Inferior parietal cortex (tissue), 1 donor: Measurements from ENCODE around the gene GLP1R.

Source experiments
- DNase-seq: peaks from one replicate; pipeline ENCODE4 v3.0.0-alpha.2; 2016; ENCODE audit errors: extremely low spot score

Gene GLP1R

DNA sequence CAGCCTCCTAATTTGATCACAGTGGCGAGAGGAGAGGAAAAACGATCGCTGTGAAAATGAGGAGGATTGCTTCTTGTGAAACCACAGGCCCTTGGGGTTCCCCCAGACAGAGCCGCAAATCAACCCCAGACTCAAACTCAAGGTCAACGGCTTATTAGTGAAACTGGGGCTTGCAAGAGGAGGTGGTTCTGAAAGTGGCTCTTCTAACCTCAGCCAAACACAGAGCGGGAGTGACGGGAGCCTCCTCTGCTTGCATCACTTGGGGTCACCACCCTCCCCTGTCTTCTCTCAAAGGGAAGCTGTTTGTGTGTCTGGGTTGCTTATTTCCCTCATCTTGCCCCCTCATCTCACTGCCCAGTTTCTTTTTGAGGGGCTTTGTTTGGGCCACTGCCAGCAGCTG, 37.7 kb downstream of the GLP1R start:
- DNase-seq: no peak

DNA sequence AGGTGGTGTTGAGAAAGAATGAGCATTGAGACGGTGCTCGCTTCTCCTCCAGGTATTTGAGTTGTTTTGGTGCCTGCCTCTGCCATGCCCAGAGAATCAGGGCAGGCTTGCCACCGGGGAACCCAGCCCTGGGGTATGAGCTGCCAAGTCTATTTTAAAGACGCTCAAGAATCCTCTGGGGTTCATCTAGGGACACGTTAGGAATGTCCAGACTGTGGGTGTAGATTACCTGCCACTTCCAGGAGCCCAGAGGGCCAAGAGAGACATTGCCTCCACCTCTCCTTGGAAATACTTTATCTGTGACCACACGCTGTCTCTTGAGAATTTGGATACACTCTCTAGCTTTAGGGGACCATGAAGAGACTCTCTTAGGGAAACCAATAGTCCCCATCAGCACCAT, 38.1 kb downstream of the GLP1R start:
- no peak for DNase-seq

DNA sequence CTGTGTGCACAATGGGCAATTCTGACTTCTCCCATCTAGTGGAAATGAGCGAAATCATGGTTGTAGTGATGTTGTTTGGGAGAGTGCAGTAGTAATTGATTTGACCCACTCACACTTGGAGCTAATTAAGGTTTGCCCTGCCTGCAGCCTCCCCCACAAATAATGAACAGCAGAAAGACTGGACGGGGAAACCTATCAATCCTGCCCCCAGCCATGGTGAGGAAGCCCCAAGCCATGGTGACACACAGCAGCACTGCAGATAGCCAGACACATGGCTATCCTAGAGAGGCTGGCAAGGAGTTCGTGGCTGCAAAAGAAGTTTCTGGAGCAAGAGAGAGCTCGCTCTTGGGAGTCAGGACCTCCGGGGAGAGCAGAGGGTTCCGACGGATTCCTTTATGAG, 38.6 kb downstream of the GLP1R start:
- DNase-seq: no peak

DNA sequence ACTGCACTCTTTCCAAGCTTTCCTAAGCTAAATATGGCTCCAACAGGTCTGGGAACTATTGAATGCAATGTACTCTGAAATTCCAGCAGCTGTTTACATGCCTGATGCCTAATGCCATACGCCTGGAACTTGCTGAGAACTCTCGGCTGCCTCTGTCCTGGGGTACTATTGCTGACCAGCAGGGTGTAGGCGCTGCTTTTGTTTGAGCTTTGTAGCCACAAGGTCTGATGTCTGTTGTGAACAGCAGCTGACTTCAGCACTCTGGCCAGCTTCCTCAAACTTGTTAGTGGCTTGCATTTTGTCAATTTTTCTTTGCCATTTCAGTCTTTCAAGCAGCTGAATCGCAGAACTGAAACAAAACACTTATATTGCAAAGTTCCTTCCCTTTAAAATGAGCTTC, 39.8 kb downstream of the GLP1R start:
- DNase-seq: peak; percentile 19

DNA sequence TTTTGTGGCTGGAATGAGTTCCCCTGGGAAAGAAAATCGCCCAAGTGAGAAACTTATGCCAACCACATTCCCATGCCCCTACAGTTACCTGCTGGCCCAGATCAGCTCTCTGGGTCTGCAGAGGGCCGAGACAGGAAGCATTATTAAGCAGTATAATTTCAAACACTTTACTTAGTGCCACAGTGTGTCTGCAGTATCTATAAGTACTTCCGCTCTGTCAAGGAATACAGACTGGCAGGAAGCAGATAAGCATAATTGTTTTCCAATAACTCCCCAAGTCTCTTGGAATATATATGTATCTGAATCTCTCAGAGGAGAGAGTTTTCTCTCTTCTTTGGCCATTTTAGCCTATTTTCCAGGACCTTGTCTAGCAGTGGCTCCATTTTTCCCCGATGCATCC, 41.5 kb downstream of the GLP1R start:
- DNase-seq: no peak

DNA sequence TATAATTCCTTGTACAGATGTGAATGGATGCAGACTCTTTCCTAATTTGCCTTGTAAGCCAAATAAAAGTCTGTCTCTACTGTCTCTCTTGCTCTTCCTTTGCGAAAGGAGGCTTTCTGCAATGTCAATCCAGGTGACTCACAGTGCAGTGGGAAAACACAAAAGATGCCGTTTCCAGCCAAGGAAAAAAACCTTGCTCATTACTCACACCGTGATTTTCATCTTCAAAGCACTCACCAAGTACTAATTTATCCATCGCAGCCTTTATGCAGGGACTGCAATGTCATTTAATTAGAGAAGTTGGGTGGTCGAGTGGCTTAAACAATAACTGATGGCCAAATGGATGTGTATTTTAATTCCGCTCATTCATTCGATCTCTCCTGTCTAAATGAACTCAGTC, 42.6 kb downstream of the GLP1R start:
- no peak for DNase-seq

DNA sequence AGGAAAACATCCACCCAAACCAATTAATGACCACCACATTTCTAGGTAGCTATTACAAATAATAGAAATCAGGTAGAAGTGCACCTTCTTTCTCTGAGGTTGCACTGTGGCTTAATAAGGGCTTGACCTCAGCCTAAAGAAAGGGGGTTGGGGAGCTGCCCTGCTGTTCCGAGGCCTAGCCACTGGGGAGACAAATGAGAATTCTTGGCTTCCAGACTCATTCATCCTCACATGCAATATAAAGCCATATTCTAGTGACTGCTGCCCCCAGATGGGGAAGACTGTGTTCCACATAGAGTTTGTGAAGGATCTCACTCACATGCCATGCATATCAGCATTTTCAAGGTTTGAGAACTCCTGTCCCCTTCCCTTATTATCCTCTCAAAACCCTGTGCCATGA, 43.5 kb downstream of the GLP1R start:
- DNase-seq: no peak

DNA sequence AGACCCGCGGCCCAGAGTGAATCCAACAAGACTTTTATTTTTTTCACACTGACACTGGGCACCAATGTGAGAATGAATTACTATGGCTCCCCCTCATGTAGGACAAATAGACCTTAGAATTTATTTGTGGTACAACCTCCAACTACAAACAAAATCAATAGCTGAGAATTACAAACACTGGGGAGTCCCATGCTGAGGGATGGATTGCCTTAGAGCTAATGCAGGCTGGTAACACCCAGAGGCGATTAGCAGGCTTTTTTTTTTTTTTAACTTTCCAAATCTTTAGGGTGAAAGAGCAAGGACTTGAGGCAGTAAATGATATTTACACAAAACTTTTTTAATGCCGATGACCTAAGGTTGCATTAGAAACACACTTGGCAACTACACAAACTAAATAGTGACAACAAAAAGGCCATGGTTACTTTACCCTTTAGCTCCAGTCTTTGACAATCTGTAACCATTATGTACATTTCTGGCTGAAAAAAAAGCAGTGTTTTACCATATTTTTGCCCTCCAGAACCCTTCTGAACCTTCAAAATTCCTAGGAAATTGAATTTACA, 44.6 kb downstream of the GLP1R start:
- DNase-seq: no peak

DNA sequence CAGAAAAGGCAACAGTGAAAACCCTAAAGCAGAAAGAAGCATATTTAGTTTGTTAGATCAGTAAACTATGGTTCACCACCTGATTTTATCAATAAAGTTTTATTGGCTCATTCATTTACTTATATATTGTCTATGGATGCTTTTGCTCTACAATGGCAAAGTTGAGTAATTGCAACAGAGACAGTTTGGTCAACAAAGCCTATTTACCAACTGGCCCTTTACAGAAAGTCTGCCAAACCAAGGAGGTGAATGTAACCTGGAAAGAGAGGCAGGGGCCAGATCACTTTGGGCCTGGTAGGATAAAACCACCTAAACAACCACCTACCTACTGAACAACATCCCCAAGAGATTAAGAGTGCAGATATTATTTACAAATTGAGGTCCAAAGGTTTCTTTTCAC, 47.0 kb downstream of the GLP1R start:
- no peak for DNase-seq

DNA sequence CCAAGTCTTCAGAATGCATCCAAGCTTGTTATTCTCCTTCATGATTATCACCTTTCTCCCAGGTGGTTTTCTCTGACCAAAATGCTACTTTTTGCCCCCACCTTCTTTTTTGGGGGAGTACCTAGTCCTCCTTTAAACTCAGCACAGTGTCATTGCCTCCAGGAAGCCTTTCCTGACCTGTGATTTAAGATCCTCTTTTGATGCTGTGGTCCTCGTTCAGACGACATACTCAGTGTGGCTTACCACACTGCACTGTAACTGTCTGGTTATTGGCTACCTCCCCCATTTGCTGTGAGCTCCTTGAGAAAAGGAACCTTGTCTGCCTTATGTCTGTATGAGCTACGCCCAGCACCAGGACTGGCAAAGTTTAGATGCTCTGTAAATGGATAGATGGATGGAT, 51.8 kb downstream of the GLP1R start:
- no peak for DNase-seq

DNA sequence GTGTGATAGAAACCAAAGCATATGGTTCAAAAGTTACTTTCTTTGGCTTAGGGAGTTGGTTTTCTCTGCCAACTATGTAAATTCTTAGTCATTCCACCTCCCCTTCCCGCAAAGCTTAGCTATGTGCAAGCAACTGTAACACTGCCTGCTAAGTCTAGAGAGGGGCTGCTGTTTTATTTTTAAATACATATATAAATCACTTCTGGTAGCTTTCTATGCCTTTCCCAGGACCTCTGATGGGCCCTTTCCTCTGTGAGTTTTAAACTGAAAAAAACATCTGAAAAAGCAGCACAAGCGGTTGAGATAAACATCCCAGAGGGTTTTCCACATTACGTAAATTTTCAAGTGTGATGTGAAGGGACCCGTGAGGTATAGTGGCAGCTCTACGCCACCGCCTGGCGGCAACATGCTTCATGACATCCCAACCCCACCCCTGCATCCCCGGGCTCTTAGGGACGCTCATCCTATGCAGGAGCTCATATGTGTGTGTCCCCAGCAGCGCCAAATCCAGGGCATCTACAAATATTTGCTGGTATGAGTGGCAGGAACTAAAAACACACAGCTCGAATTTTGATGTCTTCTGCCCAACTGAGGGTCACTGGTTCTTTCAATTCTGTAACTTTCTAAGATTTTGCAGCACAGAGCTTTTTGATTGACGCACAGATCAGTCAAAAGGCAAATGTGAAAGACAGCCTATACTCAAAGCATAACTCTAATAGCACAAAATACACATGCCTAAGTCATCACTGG, 53.7 kb downstream of the GLP1R start:
- DNase-seq: peak; percentile 37

DNA sequence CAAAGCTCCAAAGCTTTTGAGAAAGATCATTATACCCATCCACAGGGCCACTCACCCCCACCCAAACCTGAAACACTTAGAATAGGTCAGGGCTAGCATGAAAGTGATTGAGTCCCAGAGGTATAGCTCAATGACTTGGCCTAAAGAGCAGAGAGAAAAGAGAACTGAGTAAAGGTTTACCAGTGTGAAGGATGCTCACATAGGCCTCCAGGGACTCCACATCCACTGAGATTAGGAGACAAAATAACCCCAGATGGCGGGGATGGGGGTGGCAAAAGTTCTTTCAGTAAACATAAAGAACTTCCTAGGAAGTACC, 54.2 kb downstream of the GLP1R start:
- no peak for DNase-seq

DNA sequence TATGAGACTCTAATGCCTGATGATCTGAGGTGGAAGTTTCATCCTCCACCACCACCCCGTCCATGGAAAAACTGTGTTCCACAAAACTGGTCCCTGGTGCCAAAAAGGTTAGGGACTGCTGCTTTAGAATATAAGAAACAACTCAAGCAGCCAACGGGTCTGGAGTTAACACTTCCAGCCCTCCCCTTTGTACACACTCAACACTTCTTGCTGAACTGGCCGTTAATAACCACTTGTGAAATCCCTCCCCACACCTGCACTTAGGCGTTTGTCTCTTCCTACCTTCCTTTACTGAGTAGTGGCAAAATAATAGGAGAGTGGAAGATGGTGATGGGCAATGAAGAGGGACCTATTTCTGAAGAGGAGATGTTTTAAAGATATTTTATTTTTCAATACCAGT, 55.9 kb downstream of the GLP1R start:
- no peak for DNase-seq

DNA sequence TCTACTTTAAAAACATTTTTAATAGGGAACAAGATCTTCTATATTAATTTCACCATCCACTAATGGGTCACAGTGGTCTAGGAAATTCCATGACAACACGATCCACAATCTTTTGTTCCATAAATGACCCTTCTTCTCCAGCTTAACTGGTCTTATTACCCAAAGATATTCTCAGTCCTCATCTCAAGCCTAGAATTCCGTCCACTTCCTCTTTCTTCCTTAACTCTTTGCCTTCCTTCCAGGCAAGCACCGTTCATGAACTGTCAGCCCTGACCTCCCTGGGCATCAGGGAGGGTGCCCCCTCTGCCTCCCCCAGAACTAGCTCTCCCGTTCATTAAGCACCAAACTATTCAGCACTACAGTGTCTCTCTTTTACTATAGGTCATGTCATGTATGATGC, 58.5 kb downstream of the GLP1R start:
- no peak for DNase-seq

DNA sequence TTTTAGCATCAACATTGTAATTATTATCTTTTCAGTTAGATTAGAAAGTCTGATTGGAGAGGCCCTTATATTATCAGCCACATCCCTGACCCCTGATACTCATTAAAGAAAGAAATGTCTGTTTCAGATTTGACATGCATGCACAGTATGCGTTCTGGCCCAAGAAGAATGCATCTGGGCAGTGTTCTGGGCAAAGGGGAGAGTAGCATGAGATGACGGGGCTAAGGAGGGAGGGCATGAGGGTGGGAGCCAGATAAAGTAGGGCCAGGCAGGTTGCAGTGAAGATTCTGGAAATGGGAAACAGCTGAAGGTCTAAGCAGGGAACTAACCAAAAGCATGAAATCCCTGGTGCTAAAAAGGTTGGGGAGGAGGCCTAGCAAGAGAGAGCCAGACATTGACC, 59.1 kb downstream of the GLP1R start:
- DNase-seq: no peak

DNA sequence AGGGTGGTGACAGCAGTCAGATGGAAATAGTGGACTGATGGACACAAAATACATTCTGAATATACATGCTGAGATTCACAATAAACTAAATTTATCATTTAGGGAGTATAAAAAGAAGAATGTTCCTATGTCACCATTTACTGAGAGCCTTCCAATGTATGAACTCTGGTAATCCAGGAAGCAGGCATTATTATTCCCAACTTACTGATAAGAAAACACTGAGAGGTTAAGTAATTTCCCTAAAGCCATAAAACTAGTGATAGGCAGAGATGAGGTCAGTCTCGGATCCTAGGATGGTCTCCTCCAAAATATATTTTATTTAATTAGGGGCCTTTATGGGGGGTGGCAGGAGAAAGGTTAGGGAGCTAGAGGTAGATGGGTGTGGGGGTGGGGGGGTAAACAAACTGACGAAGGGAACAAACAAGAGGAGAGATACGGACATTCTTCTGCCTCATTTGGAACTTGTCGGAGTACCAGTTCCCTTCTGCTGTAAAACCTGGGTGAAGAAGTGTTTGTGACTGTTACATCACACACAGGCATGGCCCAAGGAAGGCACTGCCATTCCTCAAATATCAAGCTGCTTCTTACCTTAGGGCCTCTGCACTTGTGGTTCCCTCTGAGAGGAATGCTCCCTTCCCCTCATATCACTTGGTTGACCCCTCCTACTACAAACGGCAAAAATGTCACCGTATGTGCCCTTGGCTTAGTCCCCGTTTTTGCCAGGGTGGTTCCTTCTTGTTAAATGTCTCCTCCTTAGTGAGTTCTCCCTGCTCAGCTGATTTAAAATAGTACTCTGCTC, 59.7 kb downstream of the GLP1R start:
- no peak for DNase-seq

DNA sequence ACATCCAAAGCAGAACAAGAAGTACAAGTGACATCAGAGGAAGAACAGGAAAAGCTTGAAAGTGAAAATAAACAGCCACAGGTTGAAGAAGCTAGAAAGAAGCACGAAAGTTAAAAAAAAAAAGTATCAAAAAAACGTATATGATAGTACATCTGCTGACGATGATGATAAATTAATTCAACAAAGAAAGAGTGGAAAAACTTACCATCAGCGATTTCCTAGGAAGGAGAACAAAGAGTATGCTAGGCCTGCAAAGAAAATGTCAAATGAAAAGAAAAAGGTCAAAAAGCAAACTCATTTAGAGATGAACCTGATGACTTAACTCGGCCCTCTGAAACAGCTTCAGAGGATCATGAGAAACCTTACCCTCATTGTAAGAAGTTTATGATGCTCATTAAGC, 62.7 kb downstream of the GLP1R start:
- no peak for DNase-seq

DNA sequence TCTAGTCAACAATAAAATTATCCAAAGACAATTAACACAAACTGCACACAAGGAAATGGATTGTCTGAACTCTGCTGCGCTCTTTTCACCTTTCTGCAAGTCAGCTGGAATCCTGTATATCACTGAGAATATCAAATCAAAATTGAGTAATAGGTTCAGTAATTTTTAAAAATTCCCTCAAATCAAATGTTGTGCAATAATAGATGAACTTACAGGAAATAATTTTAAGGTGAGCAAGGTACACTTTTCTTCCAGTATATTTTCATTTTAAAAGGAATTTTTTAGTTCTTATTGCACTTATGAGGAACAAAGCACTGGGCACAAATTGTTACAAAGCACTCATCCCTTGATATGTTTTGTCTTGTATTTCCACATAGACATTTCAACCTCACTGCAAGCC, 65.2 kb downstream of the GLP1R start:
- no peak for DNase-seq

DNA sequence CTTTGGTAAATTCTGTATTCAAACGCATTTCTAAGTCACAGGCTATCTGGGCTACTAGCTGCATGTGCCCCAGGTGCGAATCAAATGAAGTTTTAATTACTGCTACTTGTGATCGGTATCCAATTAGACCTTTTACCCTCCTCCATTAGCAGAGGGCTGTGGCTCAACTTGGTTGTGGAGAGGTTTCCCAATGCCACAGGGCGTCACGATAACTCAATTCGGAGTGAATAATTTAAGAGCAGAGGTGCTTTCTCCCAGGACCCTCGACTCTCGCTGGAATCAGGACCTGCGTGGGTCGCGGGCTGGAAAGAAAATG, 65.8 kb downstream of the GLP1R start:
- DNase-seq: no peak

DNA sequence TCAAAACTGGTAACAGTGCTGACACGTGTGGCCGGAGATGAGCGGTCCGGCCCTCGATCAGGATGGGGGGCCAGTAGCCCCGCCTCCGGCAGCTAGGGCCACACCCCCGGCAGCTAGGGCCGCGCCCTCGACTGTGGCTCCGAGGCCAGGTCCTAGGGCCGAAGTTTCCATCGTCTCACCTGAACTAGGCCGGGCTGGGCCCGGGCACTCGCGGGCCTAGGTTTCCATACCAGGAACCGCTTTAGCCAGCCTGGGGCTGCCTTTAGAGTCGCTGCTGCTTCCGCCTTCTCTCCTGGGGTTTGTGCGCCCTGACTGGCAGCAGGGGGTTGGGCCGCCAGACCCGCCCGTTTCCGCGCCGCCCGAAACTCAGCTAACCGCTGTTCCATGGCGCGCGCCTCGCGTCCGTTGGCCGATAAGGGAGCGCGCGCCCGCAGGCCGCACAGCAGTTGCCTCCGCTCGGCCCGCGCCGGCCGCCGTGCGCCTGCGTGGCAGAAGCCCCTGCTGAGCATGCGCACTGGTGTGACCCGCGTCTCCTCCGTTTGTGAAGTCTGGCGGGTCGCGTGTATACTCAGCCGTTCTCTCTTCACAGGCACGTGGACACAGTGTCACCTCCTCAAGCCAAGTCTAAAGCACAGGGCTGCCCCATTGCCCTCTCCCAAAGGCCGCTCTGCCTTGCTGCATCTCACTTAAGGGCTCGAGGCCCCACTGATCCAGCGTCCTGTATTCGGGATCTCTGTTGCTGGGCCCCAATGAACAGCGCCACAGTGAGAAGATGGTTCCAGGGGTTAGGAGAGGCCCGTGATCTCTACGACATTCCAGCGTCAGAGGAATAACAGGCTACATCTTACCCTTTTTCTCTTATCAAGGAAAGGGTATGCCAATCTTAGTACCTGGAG, 66.4 kb downstream of the GLP1R start, which contains the start of gene SAYSD1:
TSS of gene SAYSD1 (minus strand) at position 483 of the 896 bp plus-strand sequence. CDS start at position 386, 97 bp downstream.
- DNase-seq: peak; percentile 94

DNA sequence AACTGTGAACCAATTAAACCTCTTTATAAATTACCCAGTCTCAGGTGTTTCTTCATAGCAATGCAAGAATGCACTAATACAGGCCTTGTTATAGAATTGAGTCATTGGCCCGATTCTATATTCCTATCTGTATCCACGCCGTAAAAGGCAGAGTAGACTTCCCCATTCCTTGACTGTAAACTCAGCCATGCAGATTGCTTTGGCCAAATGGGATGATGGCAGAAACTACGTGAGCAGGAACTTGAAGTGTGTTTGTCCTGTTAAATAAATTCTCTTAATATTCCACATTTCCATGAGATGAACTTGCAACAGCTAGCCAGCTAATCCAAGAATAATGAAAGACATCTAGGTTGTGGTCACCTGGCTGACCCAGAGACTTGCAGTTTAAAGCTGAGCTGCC, 70.3 kb downstream of the GLP1R start:
- no peak for DNase-seq

DNA sequence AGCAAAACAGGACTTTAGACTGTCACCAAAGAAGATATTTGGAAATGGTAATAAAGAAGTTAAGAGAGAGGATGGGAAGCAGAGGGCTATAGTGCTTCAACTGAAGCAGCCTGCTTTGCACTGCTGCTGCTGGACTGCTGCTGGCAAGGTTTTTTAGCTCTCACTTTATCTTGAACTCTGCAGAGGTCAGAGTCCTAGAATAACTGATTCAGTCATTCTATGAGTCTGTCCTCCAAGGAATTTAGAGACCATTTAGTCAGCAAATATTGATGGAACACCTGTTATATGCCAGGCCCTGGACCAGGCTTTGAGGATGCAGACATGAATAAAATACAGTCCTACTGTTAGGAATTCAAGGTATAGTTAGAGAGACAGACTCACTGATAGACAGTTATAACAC, 75.5 kb downstream of the GLP1R start:
- DNase-seq: no peak
